Hepatocyte (in vitro differentiated cells): ENCODE data around the gene MXRA7.

ENCODE experiments used
- EZH2 ChIP-seq: fragments of 200-600 bp; sonication (generic); IDR thresholded peaks from 2 replicates; pipeline ENCODE4 v1.6.1; 2016; ENCODE audit warnings: antibody characterized with exemption, mild to moderate bottlenecking, borderline replicate concordance
- TF ChIP-seq, protein P1 (sequence below): fragments of 200-600 bp; sonication (generic); IDR thresholded peaks from 2 replicates; pipeline ENCODE4 v1.5.1; 2016; ENCODE audit warnings: antibody characterized with exemption, mild to moderate bottlenecking; ENCODE audit not compliant: poor library complexity

DNA sequence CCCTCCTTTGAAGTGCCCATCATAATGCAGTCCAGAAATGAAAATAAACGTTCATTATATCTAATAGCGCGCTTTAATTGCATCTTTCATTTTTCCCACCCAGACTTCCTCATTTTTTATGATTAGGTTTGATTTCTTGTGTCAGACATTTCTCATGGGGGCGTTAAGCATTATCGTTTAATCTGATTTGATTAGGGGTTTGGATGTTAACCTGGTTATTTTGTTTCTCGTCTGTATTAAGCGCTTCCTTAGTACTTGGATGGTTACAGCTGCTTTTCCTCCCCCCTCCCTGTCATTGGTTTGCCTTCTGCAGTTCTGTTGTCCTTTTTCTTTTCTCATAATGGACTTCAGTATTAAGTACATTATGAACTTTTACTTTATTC lies 27.7 kb upstream of the MXRA7 start:
- TF ChIP-seq, protein P1, sequence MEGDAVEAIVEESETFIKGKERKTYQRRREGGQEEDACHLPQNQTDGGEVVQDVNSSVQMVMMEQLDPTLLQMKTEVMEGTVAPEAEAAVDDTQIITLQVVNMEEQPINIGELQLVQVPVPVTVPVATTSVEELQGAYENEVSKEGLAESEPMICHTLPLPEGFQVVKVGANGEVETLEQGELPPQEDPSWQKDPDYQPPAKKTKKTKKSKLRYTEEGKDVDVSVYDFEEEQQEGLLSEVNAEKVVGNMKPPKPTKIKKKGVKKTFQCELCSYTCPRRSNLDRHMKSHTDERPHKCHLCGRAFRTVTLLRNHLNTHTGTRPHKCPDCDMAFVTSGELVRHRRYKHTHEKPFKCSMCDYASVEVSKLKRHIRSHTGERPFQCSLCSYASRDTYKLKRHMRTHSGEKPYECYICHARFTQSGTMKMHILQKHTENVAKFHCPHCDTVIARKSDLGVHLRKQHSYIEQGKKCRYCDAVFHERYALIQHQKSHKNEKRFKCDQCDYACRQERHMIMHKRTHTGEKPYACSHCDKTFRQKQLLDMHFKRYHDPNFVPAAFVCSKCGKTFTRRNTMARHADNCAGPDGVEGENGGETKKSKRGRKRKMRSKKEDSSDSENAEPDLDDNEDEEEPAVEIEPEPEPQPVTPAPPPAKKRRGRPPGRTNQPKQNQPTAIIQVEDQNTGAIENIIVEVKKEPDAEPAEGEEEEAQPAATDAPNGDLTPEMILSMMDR = no peak
- TF ChIP-seq EZH2 = no peak
